ENCODE results near the gene RAB27A.

DNA sequence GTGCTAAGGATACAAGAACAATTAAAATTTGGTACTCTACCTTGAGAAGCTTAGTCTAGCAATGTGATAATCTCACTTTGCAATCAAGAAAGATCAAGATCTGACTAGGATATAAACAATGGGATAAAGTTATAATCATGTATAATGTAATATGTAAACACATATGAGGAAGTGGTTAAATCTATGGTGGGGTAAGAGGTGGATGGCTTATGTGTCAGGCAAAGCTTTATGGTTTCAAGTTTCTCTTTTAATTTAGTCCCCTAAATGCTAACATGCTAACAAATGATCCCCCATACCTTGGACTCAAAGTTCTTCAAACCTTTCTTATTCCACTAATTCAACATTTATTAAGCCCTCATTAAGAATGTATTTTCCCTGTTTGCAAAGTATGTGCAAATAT, 95.4 kb downstream of the RAB27A start:
- TF ChIP-seq, protein P1, sequence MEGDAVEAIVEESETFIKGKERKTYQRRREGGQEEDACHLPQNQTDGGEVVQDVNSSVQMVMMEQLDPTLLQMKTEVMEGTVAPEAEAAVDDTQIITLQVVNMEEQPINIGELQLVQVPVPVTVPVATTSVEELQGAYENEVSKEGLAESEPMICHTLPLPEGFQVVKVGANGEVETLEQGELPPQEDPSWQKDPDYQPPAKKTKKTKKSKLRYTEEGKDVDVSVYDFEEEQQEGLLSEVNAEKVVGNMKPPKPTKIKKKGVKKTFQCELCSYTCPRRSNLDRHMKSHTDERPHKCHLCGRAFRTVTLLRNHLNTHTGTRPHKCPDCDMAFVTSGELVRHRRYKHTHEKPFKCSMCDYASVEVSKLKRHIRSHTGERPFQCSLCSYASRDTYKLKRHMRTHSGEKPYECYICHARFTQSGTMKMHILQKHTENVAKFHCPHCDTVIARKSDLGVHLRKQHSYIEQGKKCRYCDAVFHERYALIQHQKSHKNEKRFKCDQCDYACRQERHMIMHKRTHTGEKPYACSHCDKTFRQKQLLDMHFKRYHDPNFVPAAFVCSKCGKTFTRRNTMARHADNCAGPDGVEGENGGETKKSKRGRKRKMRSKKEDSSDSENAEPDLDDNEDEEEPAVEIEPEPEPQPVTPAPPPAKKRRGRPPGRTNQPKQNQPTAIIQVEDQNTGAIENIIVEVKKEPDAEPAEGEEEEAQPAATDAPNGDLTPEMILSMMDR (IDR thresholded peaks at IDR 0.05) = no peak
- TF ChIP-seq POLR2A (IDR thresholded peaks at IDR 0.05; ENCODE audit: low read depth) = no peak
- TF ChIP-seq POLR2AphosphoS5 (IDR thresholded peaks at IDR 0.05) = no peak

Measured in esophagus muscularis mucosa (tissue), 3 donors.